SK-N-SH (cell line): ENCODE measurements around the gene LLGL2. TPM values are rescaled to one million over a fixed set of nuclear protein-coding genes. Genes with fewer than 3 reads are reported as not detected.

Source experiments
- CTCF ChIA-PET: fragments of 300-600, 350-600 bp; formaldehyde crosslinking; extraction: SDS; loops from one replicate; lab custom pipeline; 2021; lab: Yijun Ruan, JAX
- POLR2A ChIA-PET: fragments of 350-600 bp; sonication (Branson Sonifier 250); formaldehyde crosslinking; extraction: SDS; loops from one replicate; lab custom pipeline; 2020; ENCODE audit warnings: antibody characterized with exemption, inconsistent platforms; lab: Yijun Ruan, JAX
- DNase-seq: peaks from one replicate; pipeline ENCODE4 v3.0.0; 2012
- H2AFZ ChIP-seq: fragments of 200-600 bp; sonication (generic); 2 replicates; pipeline ENCODE4 v1.8.1; 2016; ENCODE audit warnings: antibody characterized with exemption, mild to moderate bottlenecking, low read depth
- H3F3A ChIP-seq: fragments of 200-600 bp; sonication (generic); replicated peaks from 2 replicates; pipeline ENCODE3; 2016; ENCODE audit warnings: antibody characterized with exemption, mild to moderate bottlenecking; ENCODE audit not compliant: insufficient read depth
- H3K27ac ChIP-seq, 2 experiments: fragments of 200-500 bp in 1 of 2; fragments of 200-600 bp in 1 of 2; sonication (Bioruptor generic) in 1 of 2; sonication (generic), shearing (Covaris generic) in 1 of 2; 2 replicates each; pipeline versions ENCODE4 v1.5.1 to v1.6.1; 2014 to 2016; ENCODE audit warnings: low read depth in 2 of 2, inconsistent platforms in 1 of 2, low read length in 1 of 2, mild to moderate bottlenecking in 1 of 2, mixed read lengths in 1 of 2
- H3K27me3 ChIP-seq: fragments of 200-600 bp; sonication (generic), shearing (Covaris generic); 2 replicates; pipeline ENCODE4 v1.6.1; 2016; ENCODE audit warnings: mixed run types; ENCODE audit not compliant: insufficient read depth
- H3K36me3 ChIP-seq, 2 experiments: fragments of 200-500 bp in 1 of 2; fragments of 200-600 bp in 1 of 2; sonication (Bioruptor generic) in 1 of 2; sonication (generic) in 1 of 2; replicated peaks in 1 of 2; 2 replicates each; pipeline versions ENCODE3 to v1.5.1; 2014 to 2016; ENCODE audit warnings: low read length in 1 of 2, mild to moderate bottlenecking in 1 of 2; ENCODE audit not compliant: insufficient read depth in 2 of 2, control insufficient read depth in 1 of 2
- H3K4me1 ChIP-seq, 2 experiments: fragments of 200-500 bp in 1 of 2; fragments of 200-600 bp in 1 of 2; sonication (Bioruptor generic) in 1 of 2; sonication (generic), shearing (Covaris generic) in 1 of 2; 2 replicates each; pipeline versions ENCODE4 v1.5.1 to v1.6.1; 2014 to 2016; ENCODE audit warnings: low read depth in 1 of 2, low read length in 1 of 2, mixed run types in 1 of 2; ENCODE audit not compliant: insufficient read depth in 2 of 2, control insufficient read depth in 1 of 2
- H3K4me2 ChIP-seq: fragments of 200-600 bp; sonication (generic), shearing (Covaris generic); 2 replicates; pipeline ENCODE4 v1.6.1; 2017; ENCODE audit warnings: mixed run types
- H3K4me3 ChIP-seq, 2 experiments: fragments of 200-500 bp in 1 of 2; fragments of 200-600 bp in 1 of 2; sonication (Bioruptor generic) in 1 of 2; sonication (generic), shearing (Covaris generic) in 1 of 2; 2 replicates each; pipeline versions ENCODE4 v1.5.1 to v1.8.1; 2014 to 2016; ENCODE audit warnings: low read depth in 2 of 2, inconsistent platforms in 1 of 2, low read length in 1 of 2, mild to moderate bottlenecking in 1 of 2, mixed read lengths in 1 of 2, moderate library complexity in 1 of 2
- H3K79me2 ChIP-seq: fragments of 200-600 bp; sonication (generic); 2 replicates; pipeline ENCODE4 v1.8.1; 2017; ENCODE audit warnings: mild to moderate bottlenecking; ENCODE audit not compliant: insufficient read depth
- H3K9ac ChIP-seq: fragments of 200-600 bp; sonication (generic); 2 replicates; pipeline ENCODE4 v1.6.1; 2017; ENCODE audit warnings: mixed run types
- H3K9me2 ChIP-seq: fragments of 200-600 bp; sonication (generic); 2 replicates; pipeline ENCODE4 v1.6.1; 2017; ENCODE audit warnings: mixed run types
- H3K9me3 ChIP-seq: fragments of 200-600 bp; sonication (generic); 2 replicates; pipeline ENCODE4 v1.6.1; 2017; ENCODE audit warnings: mixed run types, mild to moderate bottlenecking, moderate library complexity
- H4K20me1 ChIP-seq: fragments of 200-600 bp; sonication (generic); 2 replicates; pipeline ENCODE4 v1.6.1; 2017; ENCODE audit warnings: mild to moderate bottlenecking, mixed run types; ENCODE audit not compliant: insufficient read depth
- CHD2 ChIP-seq: fragments of 150-350 bp; IDR thresholded peaks from 2 replicates; pipeline ENCODE4 v1.6.1; 2018; ENCODE audit warnings: low read length; ENCODE audit not compliant: partially characterized antibody
- ELF1 ChIP-seq: IDR thresholded peaks from 2 replicates; pipeline ENCODE4 v1.4.0; 2012
- EP300 ChIP-seq, 2 experiments: IDR thresholded peaks; 2 replicates each; pipeline versions ENCODE4 v1.4.0 to v1.6.1; 2012; ENCODE audit warnings: borderline replicate concordance in 1 of 2, low read depth in 1 of 2, low read length in 1 of 2
- EZH2phosphoT487 ChIP-seq: fragments of 200-600 bp; sonication (generic); IDR thresholded peaks from 2 replicates; pipeline ENCODE4 v1.6.1; 2017; ENCODE audit warnings: low read depth, mixed run types, mild to moderate bottlenecking, antibody characterized with exemption, moderate library complexity, borderline replicate concordance
- FOSL2 ChIP-seq: IDR thresholded peaks from 2 replicates; pipeline ENCODE4 v1.4.0; 2012; ENCODE audit warnings: low read depth, mild to moderate bottlenecking, moderate library complexity, borderline replicate concordance
- FOXJ3 ChIP-seq: sonication (generic); formaldehyde crosslinking; IDR thresholded peaks from 2 replicates; pipeline ENCODE4 v1.5.1; 2020; ENCODE audit warnings: mild to moderate bottlenecking, missing genetic modification reagents
- GATA2 ChIP-seq: sonication (generic); formaldehyde crosslinking; IDR thresholded peaks from 2 replicates; pipeline ENCODE4 v1.5.0; 2020; ENCODE audit warnings: mild to moderate bottlenecking, missing genetic modification reagents
- JUND ChIP-seq: IDR thresholded peaks from 2 replicates; pipeline ENCODE4 v1.4.0; 2012
- MEF2A ChIP-seq: IDR thresholded peaks from 2 replicates; pipeline ENCODE4 v1.4.0; 2012; ENCODE audit warnings: low read depth, borderline replicate concordance
- MXI1 ChIP-seq: IDR thresholded peaks from 2 replicates; pipeline ENCODE4 v1.6.1; 2012; ENCODE audit warnings: mild to moderate bottlenecking, low read depth, low read length, improper control_type of control experiment
- NFIC ChIP-seq: IDR thresholded peaks from 2 replicates; pipeline ENCODE4 v1.4.0; 2012; ENCODE audit warnings: borderline replicate concordance
- NRF1 ChIP-seq: IDR thresholded peaks from 2 replicates; pipeline ENCODE4 v1.6.1; 2012; ENCODE audit warnings: low read depth, mild to moderate bottlenecking, low read length
- RAD21 ChIP-seq: IDR thresholded peaks from 2 replicates; pipeline ENCODE4 v1.6.1; 2012; ENCODE audit warnings: mild to moderate bottlenecking, low read length
- RCOR1 ChIP-seq: fragments of 150-350 bp; IDR thresholded peaks from 2 replicates; pipeline ENCODE4 v1.6.1; 2017; ENCODE audit warnings: antibody characterized with exemption, low read length
- RXRA ChIP-seq: IDR thresholded peaks from 2 replicates; pipeline ENCODE4 v1.4.0; 2012; ENCODE audit warnings: low read depth, mild to moderate bottlenecking, borderline replicate concordance
- SIN3A ChIP-seq: IDR thresholded peaks from 2 replicates; pipeline ENCODE4 v1.6.1; 2012; ENCODE audit warnings: low read depth, mild to moderate bottlenecking, low read length, moderate library complexity, borderline replicate concordance
- TEAD4 ChIP-seq: IDR thresholded peaks from 2 replicates; pipeline ENCODE4 v1.4.0; 2012; ENCODE audit warnings: mild to moderate bottlenecking, borderline replicate concordance; ENCODE audit not compliant: insufficient read depth
- WGBS: methylation state at CpG from one replicate; pipeline ENCODE4 v1.1.6; 2017; ENCODE audit warnings: low lambda C conversion rate; 5-methylcytosine and 5-hydroxymethylcytosine counted together
- polyA plus RNA-seq, 3 experiments: library from polyadenylated mRNA; depleted of rRNA; stranded (reverse); fragments of >200 nt; gene quantifications; 2 replicates each; pipeline ENCODE4 v1.2.3, GENCODE V29; 2012
- TF ChIP-seq, protein P1 (sequence below): fragments of 150-350 bp; IDR thresholded peaks from 2 replicates; pipeline ENCODE4 v1.6.1; 2016; ENCODE audit warnings: mild to moderate bottlenecking, low read depth, low read length
- TF ChIP-seq, protein P2 (sequence below): fragments of 200-600 bp; sonication (generic); IDR thresholded peaks from 2 replicates; pipeline ENCODE4 v1.6.1; 2017; ENCODE audit warnings: antibody characterized with exemption, mild to moderate bottlenecking, moderate library complexity
- TF ChIP-seq, protein P3 (sequence below): IDR thresholded peaks from 2 replicates; pipeline ENCODE4 v1.6.1; 2012; ENCODE audit warnings: mild to moderate bottlenecking, low read depth, low read length, moderate library complexity

LLGL2 gene
- polyA plus RNA-seq, 1 of the 3 experiments (the other 2 are of a cell fraction), result 6.7 TPM

DNA sequence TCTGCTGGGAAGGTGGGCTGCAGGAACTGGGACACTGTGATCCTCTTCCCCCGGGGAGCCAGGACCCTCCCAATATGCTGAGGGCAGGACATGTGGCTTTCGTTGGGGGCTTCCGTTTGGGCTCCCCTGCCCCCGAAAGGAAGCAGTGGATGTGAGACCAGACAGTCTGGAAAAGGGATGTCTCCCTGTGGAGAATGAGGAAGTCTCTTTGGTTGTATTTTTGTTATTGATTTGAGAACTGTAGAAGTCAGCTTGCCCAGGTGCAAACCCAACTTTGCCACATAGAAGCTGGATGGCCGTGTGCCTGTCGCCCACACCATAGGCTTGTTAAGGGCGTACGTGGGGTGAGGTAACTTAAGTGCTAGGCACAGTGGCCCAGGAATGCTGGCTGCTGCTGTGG lies 18.8 kb downstream of the LLGL2 start:
- Histone ChIP-seq H3K4me2 (no peak overlapping the region), H2AFZ (no peak overlapping the region), H3K9me2 (no peaks in the 10 kb centered on the region), H3F3A (no peaks in the 10 kb centered on the region), H3K4me1 (peaks cover 0 to 15% of the 10 kb centered on the region in 2 experiments; a peak in 1 of 4 replicates), H3K9me3 (no peaks in the 10 kb centered on the region), H3K4me3 (no peak overlapping the region), H4K20me1 (no peaks in the 10 kb centered on the region), H3K36me3 (no peaks in the 10 kb centered on the region), H3K79me2 (no peaks in the 10 kb centered on the region), H3K27me3 (no peaks in the 10 kb centered on the region), H3K27ac (no peak overlapping the region), H3K9ac (no peak overlapping the region)
- ChIA-PET CTCF (interaction anchor here (0.7 to 1.6 kb wide), 2 partner anchors 9 to 19 kb away, joined by 3 to 7 read pairs; partner anchors contain the start of gene LLGL2), POLR2A (no interaction called here)
- DNase-seq, result no peak
- TF ChIP-seq EP300 (IDR thresholded peaks at IDR 0.05; ENCODE audit: borderline replicate concordance in 1 of 2, low read depth in 1 of 2, low read length in 1 of 2), result no peak
- TF ChIP-seq NRF1, result no peak
- TF ChIP-seq, protein P1, sequence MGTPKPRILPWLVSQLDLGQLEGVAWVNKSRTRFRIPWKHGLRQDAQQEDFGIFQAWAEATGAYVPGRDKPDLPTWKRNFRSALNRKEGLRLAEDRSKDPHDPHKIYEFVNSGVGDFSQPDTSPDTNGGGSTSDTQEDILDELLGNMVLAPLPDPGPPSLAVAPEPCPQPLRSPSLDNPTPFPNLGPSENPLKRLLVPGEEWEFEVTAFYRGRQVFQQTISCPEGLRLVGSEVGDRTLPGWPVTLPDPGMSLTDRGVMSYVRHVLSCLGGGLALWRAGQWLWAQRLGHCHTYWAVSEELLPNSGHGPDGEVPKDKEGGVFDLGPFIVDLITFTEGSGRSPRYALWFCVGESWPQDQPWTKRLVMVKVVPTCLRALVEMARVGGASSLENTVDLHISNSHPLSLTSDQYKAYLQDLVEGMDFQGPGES, result no peak
- TF ChIP-seq FOSL2, result no peak
- no peak for TF ChIP-seq RXRA
- TF ChIP-seq MEF2A, result no peak
- TF ChIP-seq, protein P2, sequence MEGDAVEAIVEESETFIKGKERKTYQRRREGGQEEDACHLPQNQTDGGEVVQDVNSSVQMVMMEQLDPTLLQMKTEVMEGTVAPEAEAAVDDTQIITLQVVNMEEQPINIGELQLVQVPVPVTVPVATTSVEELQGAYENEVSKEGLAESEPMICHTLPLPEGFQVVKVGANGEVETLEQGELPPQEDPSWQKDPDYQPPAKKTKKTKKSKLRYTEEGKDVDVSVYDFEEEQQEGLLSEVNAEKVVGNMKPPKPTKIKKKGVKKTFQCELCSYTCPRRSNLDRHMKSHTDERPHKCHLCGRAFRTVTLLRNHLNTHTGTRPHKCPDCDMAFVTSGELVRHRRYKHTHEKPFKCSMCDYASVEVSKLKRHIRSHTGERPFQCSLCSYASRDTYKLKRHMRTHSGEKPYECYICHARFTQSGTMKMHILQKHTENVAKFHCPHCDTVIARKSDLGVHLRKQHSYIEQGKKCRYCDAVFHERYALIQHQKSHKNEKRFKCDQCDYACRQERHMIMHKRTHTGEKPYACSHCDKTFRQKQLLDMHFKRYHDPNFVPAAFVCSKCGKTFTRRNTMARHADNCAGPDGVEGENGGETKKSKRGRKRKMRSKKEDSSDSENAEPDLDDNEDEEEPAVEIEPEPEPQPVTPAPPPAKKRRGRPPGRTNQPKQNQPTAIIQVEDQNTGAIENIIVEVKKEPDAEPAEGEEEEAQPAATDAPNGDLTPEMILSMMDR, result no peak
- no peak for TF ChIP-seq MXI1
- no peak for TF ChIP-seq EZH2phosphoT487
- TF ChIP-seq TEAD4, result no peak
- TF ChIP-seq, protein P3, sequence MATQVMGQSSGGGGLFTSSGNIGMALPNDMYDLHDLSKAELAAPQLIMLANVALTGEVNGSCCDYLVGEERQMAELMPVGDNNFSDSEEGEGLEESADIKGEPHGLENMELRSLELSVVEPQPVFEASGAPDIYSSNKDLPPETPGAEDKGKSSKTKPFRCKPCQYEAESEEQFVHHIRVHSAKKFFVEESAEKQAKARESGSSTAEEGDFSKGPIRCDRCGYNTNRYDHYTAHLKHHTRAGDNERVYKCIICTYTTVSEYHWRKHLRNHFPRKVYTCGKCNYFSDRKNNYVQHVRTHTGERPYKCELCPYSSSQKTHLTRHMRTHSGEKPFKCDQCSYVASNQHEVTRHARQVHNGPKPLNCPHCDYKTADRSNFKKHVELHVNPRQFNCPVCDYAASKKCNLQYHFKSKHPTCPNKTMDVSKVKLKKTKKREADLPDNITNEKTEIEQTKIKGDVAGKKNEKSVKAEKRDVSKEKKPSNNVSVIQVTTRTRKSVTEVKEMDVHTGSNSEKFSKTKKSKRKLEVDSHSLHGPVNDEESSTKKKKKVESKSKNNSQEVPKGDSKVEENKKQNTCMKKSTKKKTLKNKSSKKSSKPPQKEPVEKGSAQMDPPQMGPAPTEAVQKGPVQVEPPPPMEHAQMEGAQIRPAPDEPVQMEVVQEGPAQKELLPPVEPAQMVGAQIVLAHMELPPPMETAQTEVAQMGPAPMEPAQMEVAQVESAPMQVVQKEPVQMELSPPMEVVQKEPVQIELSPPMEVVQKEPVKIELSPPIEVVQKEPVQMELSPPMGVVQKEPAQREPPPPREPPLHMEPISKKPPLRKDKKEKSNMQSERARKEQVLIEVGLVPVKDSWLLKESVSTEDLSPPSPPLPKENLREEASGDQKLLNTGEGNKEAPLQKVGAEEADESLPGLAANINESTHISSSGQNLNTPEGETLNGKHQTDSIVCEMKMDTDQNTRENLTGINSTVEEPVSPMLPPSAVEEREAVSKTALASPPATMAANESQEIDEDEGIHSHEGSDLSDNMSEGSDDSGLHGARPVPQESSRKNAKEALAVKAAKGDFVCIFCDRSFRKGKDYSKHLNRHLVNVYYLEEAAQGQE, result no peak
- TF ChIP-seq GATA2 (CRISPR knock-in tag), result no peak
- TF ChIP-seq CHD2, result no peak
- TF ChIP-seq ELF1, result no peak
- no peak for TF ChIP-seq SIN3A
- TF ChIP-seq RCOR1, result no peak
- TF ChIP-seq FOXJ3, result no peak
- no peak for TF ChIP-seq JUND
- no peak for TF ChIP-seq NFIC
- TF ChIP-seq RAD21, result no peak
- WGBS, result 72% methylated on average over 8 of the region's 8 CpGs
